Measurements from ENCODE around the gene PRPF31. TPM values are rescaled to one million over a fixed set of nuclear protein-coding genes. Genes with fewer than 3 reads are reported as not detected.

PRPF31 gene
- total RNA-seq, 4 donors from 2014 or later, result 51.6 to 67.1 (median 53.8) TPM

DNA sequence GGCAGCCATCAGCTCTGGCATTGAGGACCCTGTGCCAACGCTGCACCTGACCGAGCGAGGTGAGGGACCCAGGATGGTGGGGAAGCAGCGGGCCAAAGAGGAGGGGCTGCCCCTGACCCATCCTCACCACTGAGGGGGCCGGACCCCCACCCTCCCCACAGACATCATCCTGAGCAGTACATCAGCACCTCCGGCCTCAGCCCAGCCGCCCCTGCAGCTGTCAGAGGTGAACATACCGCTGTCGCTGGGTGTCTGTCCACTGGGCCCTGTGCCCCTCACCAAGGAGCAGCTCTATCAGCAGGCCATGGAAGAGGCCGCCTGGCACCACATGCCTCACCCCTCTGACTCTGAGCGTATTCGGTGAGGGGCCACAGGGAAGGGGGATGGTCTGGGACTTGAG is 36.7 kb downstream of the PRPF31 start:
- Histone ChIP-seq H3K9me3 (no peaks in the 10 kb centered on the region), H3K27me3 (no peaks in the 10 kb centered on the region), H3K4me3 (no peak overlapping the region), H3K36me3 (peaks cover 0 to 100% of the 10 kb centered on the region in 2 donors), H3K27ac (peak overlapping the region in 1 of 4 donors; percentile 33), H3K4me1 (peaks cover 0 to 25% (median 7%) of the 10 kb centered on the region in 3 donors)
- no peak for ATAC-seq
- WGBS, 2 donors (ENCODE audit: low coverage in 1 of 2), result no CpG with 5 or more reads among the region's 12 CpGs
- TF ChIP-seq POLR2A (IDR thresholded peaks at IDR 0.05), result no peak
- no peak for TF ChIP-seq POLR2AphosphoS5 (IDR thresholded peaks at IDR 0.05)
- no peak for TF ChIP-seq EP300 (IDR thresholded peaks at IDR 0.05)
- TF ChIP-seq, protein P1, sequence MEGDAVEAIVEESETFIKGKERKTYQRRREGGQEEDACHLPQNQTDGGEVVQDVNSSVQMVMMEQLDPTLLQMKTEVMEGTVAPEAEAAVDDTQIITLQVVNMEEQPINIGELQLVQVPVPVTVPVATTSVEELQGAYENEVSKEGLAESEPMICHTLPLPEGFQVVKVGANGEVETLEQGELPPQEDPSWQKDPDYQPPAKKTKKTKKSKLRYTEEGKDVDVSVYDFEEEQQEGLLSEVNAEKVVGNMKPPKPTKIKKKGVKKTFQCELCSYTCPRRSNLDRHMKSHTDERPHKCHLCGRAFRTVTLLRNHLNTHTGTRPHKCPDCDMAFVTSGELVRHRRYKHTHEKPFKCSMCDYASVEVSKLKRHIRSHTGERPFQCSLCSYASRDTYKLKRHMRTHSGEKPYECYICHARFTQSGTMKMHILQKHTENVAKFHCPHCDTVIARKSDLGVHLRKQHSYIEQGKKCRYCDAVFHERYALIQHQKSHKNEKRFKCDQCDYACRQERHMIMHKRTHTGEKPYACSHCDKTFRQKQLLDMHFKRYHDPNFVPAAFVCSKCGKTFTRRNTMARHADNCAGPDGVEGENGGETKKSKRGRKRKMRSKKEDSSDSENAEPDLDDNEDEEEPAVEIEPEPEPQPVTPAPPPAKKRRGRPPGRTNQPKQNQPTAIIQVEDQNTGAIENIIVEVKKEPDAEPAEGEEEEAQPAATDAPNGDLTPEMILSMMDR (IDR thresholded peaks at IDR 0.05), result no peak

DNA sequence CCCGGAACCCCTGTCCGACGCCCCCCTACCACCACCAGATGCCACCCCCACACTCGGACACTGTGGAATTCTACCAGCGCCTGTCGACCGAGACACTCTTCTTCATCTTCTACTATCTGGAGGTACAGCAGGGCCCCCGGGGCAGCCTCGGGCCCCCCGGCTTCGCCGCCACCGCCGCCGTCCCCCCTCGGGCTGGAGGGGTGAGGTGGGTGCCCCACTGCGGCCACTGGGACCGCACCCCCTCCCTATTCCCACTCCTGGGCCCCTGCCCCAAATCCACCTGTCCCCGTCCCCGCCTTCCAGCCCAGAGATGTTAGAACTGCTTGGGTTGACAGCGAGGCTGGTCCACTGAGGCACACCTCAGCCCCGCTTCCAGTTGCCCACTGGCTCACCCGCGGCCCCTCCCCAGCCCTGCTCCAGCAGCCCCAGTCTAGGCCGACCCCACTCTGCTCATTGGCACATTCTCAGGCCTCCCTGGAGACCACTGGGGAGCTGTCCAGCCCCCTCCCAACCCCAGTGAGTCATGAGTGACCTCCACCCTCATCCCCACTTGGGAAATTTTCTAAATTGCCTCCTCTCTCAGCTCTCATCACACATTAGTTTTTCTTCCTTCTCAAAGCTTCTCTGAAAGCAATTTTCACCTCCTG is 37.4 kb downstream of the PRPF31 start:
- peak; percentile 48 for ATAC-seq
- no peaks in the 10 kb centered on the region for H3K9me3 ChIP-seq
- H3K4me3 ChIP-seq, result no peak overlapping the region
- TF ChIP-seq POLR2A (IDR thresholded peaks at IDR 0.05), result no peak
- TF ChIP-seq, protein P1 (IDR thresholded peaks at IDR 0.05), result no peak
- no peak for TF ChIP-seq POLR2AphosphoS5 (IDR thresholded peaks at IDR 0.05)
- TF ChIP-seq EP300 (IDR thresholded peaks at IDR 0.05), result no peak
- peaks cover 0 to 100% of the 10 kb centered on the region in 2 donors for H3K36me3 ChIP-seq
- H3K4me1 ChIP-seq, result peaks cover 0 to 24% (median 3%) of the 10 kb centered on the region in 3 donors
- no peaks in the 10 kb centered on the region for H3K27me3 ChIP-seq
- H3K27ac ChIP-seq, result peak overlapping the region in 3 of 4 donors; percentile 33 to 54 (median 45)
- 64 to 91% methylated on average over 5 to 6 of the region's 25 CpGs for WGBS, 2 donors (ENCODE audit: low coverage in 1 of 2)

DNA sequence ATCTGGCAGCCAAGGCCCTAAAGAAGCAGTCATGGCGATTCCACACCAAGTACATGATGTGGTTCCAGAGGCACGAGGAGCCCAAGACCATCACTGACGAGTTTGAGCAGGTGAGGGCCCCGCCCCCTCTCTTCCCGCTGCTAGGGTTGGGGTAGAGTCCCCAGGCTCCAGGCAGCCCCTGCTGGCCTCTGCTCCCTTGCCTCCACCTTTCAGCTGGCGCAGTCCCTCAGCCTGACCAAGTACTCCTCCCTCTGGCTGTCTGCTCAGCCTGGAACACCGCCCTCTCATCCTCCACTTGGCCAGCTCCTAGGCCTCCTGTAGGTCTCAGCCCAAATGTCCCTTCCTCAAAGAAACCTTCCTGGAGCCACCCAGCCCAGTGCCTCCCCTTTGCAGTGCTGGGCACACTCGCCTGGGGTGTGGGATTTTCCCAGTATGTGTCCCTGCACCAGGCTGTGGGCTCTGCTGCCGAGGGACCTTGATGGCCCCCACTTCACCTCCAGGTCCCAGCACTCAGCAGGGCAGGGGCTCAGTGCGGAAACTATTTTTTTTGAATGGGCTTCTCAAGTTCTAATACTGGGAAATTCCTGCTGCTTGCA is 38.3 kb downstream of the PRPF31 start:
- no peak for TF ChIP-seq POLR2AphosphoS5 (IDR thresholded peaks at IDR 0.05)
- TF ChIP-seq POLR2A (IDR thresholded peaks at IDR 0.05), result no peak
- no peak for TF ChIP-seq EP300 (IDR thresholded peaks at IDR 0.05)
- TF ChIP-seq, protein P1 (IDR thresholded peaks at IDR 0.05), result no peak
- H3K4me3 ChIP-seq, result no peak overlapping the region
- 58 to 100% methylated on average over 1 to 3 of the region's 10 CpGs for WGBS, 2 donors (ENCODE audit: low coverage in 1 of 2)
- no peaks in the 10 kb centered on the region for H3K27me3 ChIP-seq
- no peak for ATAC-seq
- peaks cover 0 to 26% (median 8%) of the 10 kb centered on the region in 3 donors for H3K4me1 ChIP-seq
- peak overlapping the region in 3 of 4 donors; percentile 33 to 54 (median 45) for H3K27ac ChIP-seq
- peaks cover 0 to 94% of the 10 kb centered on the region in 2 donors for H3K36me3 ChIP-seq
- H3K9me3 ChIP-seq, result no peaks in the 10 kb centered on the region

DNA sequence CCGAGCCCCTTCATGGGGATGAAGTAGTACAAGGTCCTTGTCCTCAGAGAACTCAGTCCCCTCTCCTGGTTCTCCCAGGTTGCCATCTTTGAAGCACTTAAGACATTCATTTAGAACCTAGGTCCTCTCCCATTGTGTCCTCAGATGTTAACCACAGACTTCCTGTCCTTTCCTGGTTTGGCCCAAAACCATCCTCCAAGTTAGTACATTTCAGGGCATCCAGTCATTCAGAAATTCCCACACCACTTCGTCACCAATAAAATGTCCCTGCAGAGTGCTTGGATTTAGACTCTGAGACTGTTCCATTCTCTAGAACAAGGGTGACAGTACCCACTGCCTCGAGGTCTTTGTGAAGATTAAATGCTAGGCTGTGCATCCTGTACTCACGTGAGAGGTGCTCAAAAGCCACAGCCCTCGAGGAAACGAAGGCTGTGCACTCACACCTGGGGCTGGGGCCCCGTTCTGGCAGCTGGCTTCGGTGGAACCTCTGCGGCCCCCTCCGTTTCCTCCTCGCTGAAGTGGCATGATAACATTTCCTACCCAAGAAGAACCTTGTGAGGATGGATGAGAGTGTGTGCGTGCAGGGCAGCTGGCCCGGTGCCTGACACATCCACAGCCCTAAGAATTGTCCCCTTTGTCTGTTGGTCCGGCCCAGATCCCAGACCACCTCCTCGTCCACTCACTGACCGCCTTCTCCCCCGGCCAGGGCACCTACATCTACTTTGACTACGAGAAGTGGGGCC is 39.2 kb downstream of the PRPF31 start:
- peaks cover 0 to 85% of the 10 kb centered on the region in 2 donors for H3K36me3 ChIP-seq
- WGBS, 2 donors (ENCODE audit: low coverage in 1 of 2), result 70 to 78% methylated on average over 8 to 12 of the region's 18 CpGs
- H3K27ac ChIP-seq, result peak overlapping the region in 2 of 4 donors; percentile 13 to 23
- TF ChIP-seq, protein P1 (IDR thresholded peaks at IDR 0.05), result no peak
- TF ChIP-seq EP300 (IDR thresholded peaks at IDR 0.05), result no peak
- TF ChIP-seq POLR2A (IDR thresholded peaks at IDR 0.05), result no peak
- no peak for TF ChIP-seq POLR2AphosphoS5 (IDR thresholded peaks at IDR 0.05)
- no peaks in the 10 kb centered on the region for H3K27me3 ChIP-seq
- H3K9me3 ChIP-seq, result no peaks in the 10 kb centered on the region
- no peak for ATAC-seq
- H3K4me1 ChIP-seq, result peaks cover 0 to 29% (median 9%) of the 10 kb centered on the region in 3 donors
- H3K4me3 ChIP-seq, result no peak overlapping the region
